GM12878 (cell line): ENCODE results near the gene JADE2. TPM values are rescaled to one million over a fixed set of nuclear protein-coding genes. Genes with fewer than 3 reads are reported as not detected.

Experiments used
- ATAC-seq: fragments of 200-7000 bp; cut with Tn5 transposase; 3 replicates; pipeline ENCODE4 v1.9.1; 2020; ENCODE audit warnings: mild to moderate bottlenecking, moderate library complexity
- BruUV-seq: library from RNA; stranded (reverse); fragments of 400-500 nt; replicated peaks from 2 replicates; lab custom pipeline; 2021; lab: Mats Ljungman, UMichigan
- CTCF ChIA-PET: fragments of 300-600 bp; sonication (Branson Sonifier 250); formaldehyde crosslinking; extraction: SDS; loops from one replicate; lab custom pipeline; 2021; ENCODE audit warnings: inconsistent platforms; lab: Yijun Ruan, JAX
- POLR2A ChIA-PET: fragments of 350-600 bp; formaldehyde crosslinking; extraction: SDS; loops from one replicate; lab custom pipeline; 2021; ENCODE audit warnings: inconsistent platforms; lab: Charles Lee
- RAD21 ChIA-PET: fragments of 300-600 bp; sonication (Branson Sonifier 250); formaldehyde crosslinking; loops from one replicate; lab custom pipeline; 2023; ENCODE audit warnings: antibody characterized with exemption; ENCODE audit not compliant: unreplicated experiment; lab: Charles Lee
- SMC1A ChIA-PET: fragments of 300-600 bp; sonication (Branson Sonifier 250); formaldehyde crosslinking; loops from one replicate; lab custom pipeline; 2023; ENCODE audit not compliant: unreplicated experiment, uncharacterized antibody; lab: Charles Lee
- DNase-seq: peaks from one replicate; pipeline ENCODE4 v3.0.0-alpha.2; 2011; ENCODE audit warnings: low read depth, low spot score
- FAIRE-seq: peaks from 3 replicates; lab custom pipeline; 2011; peaks lifted over from hg19 to GRCh38; lab: Jason Lieb, UNC
- H2AFZ ChIP-seq: 2 replicates; pipeline ENCODE4 v1.6.0; 2011; ENCODE audit warnings: low read depth, low read length, control low read depth; ENCODE audit not compliant: control insufficient read depth
- H3K27ac ChIP-seq: 2 replicates; pipeline ENCODE4 v1.5.1; 2011; ENCODE audit warnings: control low read depth; ENCODE audit not compliant: control insufficient read depth, insufficient read depth
- H3K27me3 ChIP-seq, 2 experiments: replicated peaks in 1 of 2; 2 replicates each; pipeline versions ENCODE4 v1.6.0 to v1.6.1; 2011; ENCODE audit warnings: low read length in 1 of 2; ENCODE audit not compliant: control insufficient read depth in 2 of 2, insufficient read depth in 2 of 2
- H3K36me3 ChIP-seq, 2 experiments: 2 replicates each; pipeline ENCODE4 v1.5.1; 2011; ENCODE audit warnings: low read length in 1 of 2; ENCODE audit not compliant: control insufficient read depth in 2 of 2, insufficient read depth in 2 of 2
- H3K4me1 ChIP-seq: 2 replicates; pipeline ENCODE4 v1.6.1; 2011; ENCODE audit warnings: mild to moderate bottlenecking, low read length, moderate library complexity, mixed read lengths; ENCODE audit not compliant: control insufficient read depth, insufficient read depth
- H3K4me2 ChIP-seq: 2 replicates; pipeline ENCODE4 v1.6.0; 2011; ENCODE audit warnings: control low read depth; ENCODE audit not compliant: control insufficient read depth, insufficient read depth
- H3K4me3 ChIP-seq: fragments of 200-600 bp; sonication (generic); 2 replicates; pipeline ENCODE4 v1.5.1; 2016
- H3K79me2 ChIP-seq: 2 replicates; pipeline ENCODE4 v1.6.0; 2011; ENCODE audit warnings: low read length; ENCODE audit not compliant: control insufficient read depth, insufficient read depth
- H3K9ac ChIP-seq: 2 replicates; pipeline ENCODE4 v1.8.0; 2011; ENCODE audit warnings: low read length, control low read depth, mixed read lengths; ENCODE audit not compliant: control insufficient read depth, insufficient read depth
- H3K9me3 ChIP-seq: replicated peaks from 3 replicates; pipeline ENCODE4 v1.5.1; 2011; ENCODE audit warnings: mild to moderate bottlenecking, low read length; ENCODE audit not compliant: control insufficient read depth, insufficient read depth
- H4K20me1 ChIP-seq: 2 replicates; pipeline ENCODE4 v1.6.0; 2011; ENCODE audit not compliant: control insufficient read depth, insufficient read depth
- ASH2L ChIP-seq: fragments of 300-600, 200-600 bp; sonication (generic); IDR thresholded peaks from 2 replicates; pipeline ENCODE4 v1.6.1; 2017; ENCODE audit warnings: low read depth, mild to moderate bottlenecking, borderline replicate concordance
- CHD4 ChIP-seq: fragments of 200-600 bp; sonication (generic); IDR thresholded peaks from 2 replicates; pipeline ENCODE4 v1.6.1; 2016; ENCODE audit warnings: mild to moderate bottlenecking
- DPF2 ChIP-seq: fragments of 450-650 bp; IDR thresholded peaks from 2 replicates; pipeline ENCODE4 v1.6.1; 2017; ENCODE audit warnings: mild to moderate bottlenecking
- E2F8 ChIP-seq: fragments of 450-650 bp; IDR thresholded peaks from 2 replicates; pipeline ENCODE4 v1.6.1; 2018; ENCODE audit warnings: mild to moderate bottlenecking, low read depth, moderate library complexity; ENCODE audit not compliant: partially characterized antibody
- EGR1 ChIP-seq, 2 experiments: IDR thresholded peaks; 1 replicate in 1 of 2; 2 replicates in 1 of 2; pipeline ENCODE4 v1.6.1; 2011 to 2012; ENCODE audit warnings: low read depth in 2 of 2, low read length in 2 of 2, borderline replicate concordance in 1 of 2, mild to moderate bottlenecking in 1 of 2, moderate library complexity in 1 of 2
- LARP7 ChIP-seq: fragments of 450-650 bp; IDR thresholded peaks from 2 replicates; pipeline ENCODE4 v1.6.1; 2017; ENCODE audit warnings: mild to moderate bottlenecking
- MEF2B ChIP-seq: fragments of 450-650 bp; IDR thresholded peaks from 2 replicates; pipeline ENCODE4 v1.6.1; 2018; ENCODE audit warnings: mild to moderate bottlenecking, moderate library complexity; ENCODE audit not compliant: partially characterized antibody, poor library complexity, severe bottlenecking
- PBX3 ChIP-seq: IDR thresholded peaks from 2 replicates; pipeline ENCODE4 v1.6.1; 2011; ENCODE audit warnings: mild to moderate bottlenecking, low read depth, low read length, moderate library complexity; ENCODE audit not compliant: insufficient replicate concordance
- POLR2A ChIP-seq: IDR thresholded peaks from 2 replicates; pipeline ENCODE4 v1.6.1; 2011; ENCODE audit warnings: low read depth, mild to moderate bottlenecking, low read length
- POLR2AphosphoS5 ChIP-seq: IDR thresholded peaks from 2 replicates; pipeline ENCODE4 v1.6.1; 2011; ENCODE audit warnings: mild to moderate bottlenecking, low read length, inconsistent platforms
- RB1 ChIP-seq: fragments of 450-650 bp; formaldehyde crosslinking; IDR thresholded peaks from 2 replicates; pipeline ENCODE4 v1.6.1; 2017; ENCODE audit warnings: mild to moderate bottlenecking, borderline replicate concordance
- RFX5 ChIP-seq: IDR thresholded peaks from 2 replicates; pipeline ENCODE4 v1.6.1; 2011; ENCODE audit warnings: low read depth, low read length, improper control_type of control experiment
- SIN3A ChIP-seq: IDR thresholded peaks from 2 replicates; pipeline ENCODE4 v1.6.1; 2012; ENCODE audit warnings: low read depth, low read length, improper control_type of control experiment
- TCF3 ChIP-seq: IDR thresholded peaks from 2 replicates; pipeline ENCODE4 v1.6.1; 2012; ENCODE audit warnings: low read depth, mild to moderate bottlenecking, low read length, borderline replicate concordance; ENCODE audit not compliant: insufficient read depth
- USF2 ChIP-seq: IDR thresholded peaks from 2 replicates; pipeline ENCODE4 v1.6.1; 2011; ENCODE audit warnings: low read depth, low read length, improper control_type of control experiment, borderline replicate concordance
- ZNF217 ChIP-seq: fragments of 450-650 bp; IDR thresholded peaks from 2 replicates; pipeline ENCODE4 v1.6.1; 2017; ENCODE audit warnings: antibody characterized with exemption, mild to moderate bottlenecking
- ZSCAN29 ChIP-seq: fragments of 450-650 bp; IDR thresholded peaks from 2 replicates; pipeline ENCODE4 v1.6.1; 2017; ENCODE audit warnings: mild to moderate bottlenecking, moderate library complexity
- WGBS: methylation state at CpG from one replicate; pipeline ENCODE4 v1.1.6; 2016; ENCODE audit warnings: low lambda C conversion rate; ENCODE audit not compliant: insufficient replicate concordance, insufficient coverage; ENCODE audit errors: missing lambda C conversion rate; 5-methylcytosine and 5-hydroxymethylcytosine counted together
- in situ Hi-C: fragments of 300-500 bp; cut with MboI; formaldehyde crosslinking; loops from 9 replicates; pipeline ENCODE4 v1.14.3; 2018; ENCODE audit warnings: mixed read lengths
- intact Hi-C: fragments of 100-400 bp; cut with micrococcal nuclease; formaldehyde crosslinking; loops from one replicate; pipeline ENCODE4 v1.14.2; 2022; ENCODE audit not compliant: unreplicated experiment
- polyA plus RNA-seq, 11 experiments: library from polyadenylated mRNA; depleted of rRNA in 4 of 11; unstranded in 6 of 11; stranded (reverse) in 5 of 11; fragments of >200 nt; fragmentation: Nextera tagmentation in 4 of 11; fragmentation: Illumina TruSeq in 1 of 11; extraction: Ambion mirVana in 4 of 11; extraction: Trizol in 1 of 11; gene quantifications; 1 replicate in 1 of 11; 2 replicates in 10 of 11; pipeline versions ENCODE4 v1.2.1 to v1.2.3, GENCODE V29; 2011 to 2016; ENCODE audit warnings: inconsistent platforms in 2 of 11, missing spikeins in 2 of 11, low read depth in 1 of 11
- total RNA-seq, 4 experiments: library from RNA; depleted of rRNA in 3 of 4; stranded (reverse); fragments of >200 nt in 3 of 4; fragmentation: Illumina TruSeq in 1 of 4; extraction: Trizol in 1 of 4; gene quantifications; 2 replicates each; pipeline versions ENCODE4 v1.2.1 to v1.2.3, GENCODE V29; 2013 to 2021

Gene JADE2
- total and polyA plus RNA-seq, 10 of the 15 experiments (the other 5 are each of a cell fraction or from before 2014, with no cell fraction given) = 1.5 to 67.0 (median 22.4) TPM

- WGBS = under 1% methylated on average over 58 of the region's 61 CpGs
- in situ Hi-C loops = no loop called here
- no TSS peak for BruUV-seq
- TF ChIP-seq CHD4 (no peak), ZSCAN29 (no peak), TCF3 (0 out of 2 replicates have a peak, but pooled peaks have one; percentile 17), SIN3A (peak; percentile 84), RB1 (no peak), DPF2 (peak; percentile 52; the same call in 1 of the 2 replicates), E2F8 (no peak), POLR2A (peak; percentile 68), PBX3 (peak; percentile 56), LARP7 (peak; percentile 64), MEF2B (peak; percentile 27), USF2 (peak; percentile 4; the same call in 1 of the 2 replicates), ASH2L (no peak), RFX5 (no peak), EGR1 (IDR thresholded peaks at IDR 0.05; ENCODE audit: borderline replicate concordance in 1 of 2, low read depth in 2 of 2, low read length in 2 of 2) (peak in 1 of 2 experiments; percentile 76; a peak in 2 of 3 replicates), POLR2AphosphoS5 (peak; percentile 34), ZNF217 (peak; percentile 52; the same call in 1 of the 2 replicates)
These were observed 1.1 kb downstream of the JADE2 start for GRCh38 chr5:134526483-134527155.

More at GRCh38 chr5:134526483-134527155, 1.1 kb downstream of the JADE2 start:
- peak overlapping the region; percentile 93; the same call in 1 of the 2 replicates for H3K4me2 ChIP-seq
- H4K20me1 ChIP-seq = no peaks in the 10 kb centered on the region
- no peaks in the 10 kb centered on the region for H3K9me3 ChIP-seq
- ChIA-PET RAD21 (interaction anchor here (0.5 to 11.0 kb wide), 14 partner anchors 17 to 156 kb away, joined by 3 to 144 read pairs (median 6); partner anchors contain the start of genes CDKN2AIPNL and UBE2B), SMC1A (interaction anchor here (0.9 to 13.4 kb wide), 6 partner anchors 17 to 116 kb away, joined by 3 to 148 read pairs (median 6); partner anchors contain the start of gene CDKN2AIPNL), POLR2A (interaction anchor here (0.6 to 6.8 kb wide), 14 partner anchors 14 to 301 kb away, joined by 3 to 60 read pairs (median 4); partner anchors contain the start of genes CDKN2AIPNL and PPP2CA), CTCF (interaction anchor here (0.7 to 12.2 kb wide), 13 partner anchors 10 to 378 kb away, joined by 3 to 145 read pairs (median 6); partner anchors contain the start of genes CDKN2AIPNL and PCBD2)
- H2AFZ ChIP-seq = no peak overlapping the region; the same call in 1 of the 2 replicates
- ATAC-seq = peak; percentile 41
- DNase-seq = no peak
- intact Hi-C loops = loop anchor here (1.0 to 5.0 kb wide), 4 partner anchors 28 to 115 kb away; partner anchors contain the start of gene CDKN2AIPNL
- peak overlapping the region; percentile 81 for H3K27ac ChIP-seq
- H3K4me1 ChIP-seq = peaks cover 7% of the 10 kb centered on the region
- H3K79me2 ChIP-seq = peaks cover 67% of the 10 kb centered on the region
- no peak for FAIRE-seq
- H3K4me3 ChIP-seq = peak overlapping the region; percentile 91
- H3K9ac ChIP-seq = peak overlapping the region; percentile 90
- peaks cover 0 to 4% of the 10 kb centered on the region in 2 experiments; a peak in 1 of 4 replicates for H3K36me3 ChIP-seq
- H3K27me3 ChIP-seq = no peaks in the 10 kb centered on the region
